NCI-H345 treated with DMSO at 0.1 percent for 48 hours (cell line): ENCODE results near the gene TIGAR.

Source experiments
- DNase-seq: peaks from one replicate; lab custom pipeline; 2025; ENCODE audit not compliant: unreplicated experiment; lab: John Stamatoyannopoulos, UW

TIGAR gene

DNA sequence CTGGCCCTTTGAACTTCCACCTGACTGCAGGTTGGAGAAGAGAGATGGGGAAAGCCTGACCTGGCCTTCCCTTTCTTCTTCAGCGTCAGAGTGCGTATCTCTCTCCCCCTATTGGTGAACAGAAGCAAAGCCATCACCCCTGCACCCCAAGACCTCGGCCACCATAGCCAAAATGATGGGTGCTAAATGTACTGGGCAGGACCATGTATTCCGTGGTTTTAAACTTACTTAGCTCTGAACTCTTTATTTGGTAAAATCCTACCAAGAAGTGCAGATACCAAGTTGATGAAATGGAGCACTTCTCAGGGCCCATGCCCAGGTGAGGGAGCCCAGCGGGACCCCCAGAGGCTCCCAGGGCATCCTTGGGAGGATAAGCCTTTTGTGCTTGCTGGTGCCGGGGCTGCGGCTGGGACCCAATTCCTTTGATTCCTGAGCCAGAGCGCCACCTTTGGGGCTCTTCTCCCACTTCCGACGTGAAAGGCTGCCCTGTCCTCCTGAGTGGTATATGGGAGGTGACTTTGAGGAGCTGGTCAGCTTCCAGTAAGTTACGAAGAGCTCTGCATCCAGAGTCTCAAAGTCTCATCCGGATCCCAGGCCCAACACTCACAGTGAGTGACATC is 38.0 kb upstream of the TIGAR start:
- DNase-seq = no peak

DNA sequence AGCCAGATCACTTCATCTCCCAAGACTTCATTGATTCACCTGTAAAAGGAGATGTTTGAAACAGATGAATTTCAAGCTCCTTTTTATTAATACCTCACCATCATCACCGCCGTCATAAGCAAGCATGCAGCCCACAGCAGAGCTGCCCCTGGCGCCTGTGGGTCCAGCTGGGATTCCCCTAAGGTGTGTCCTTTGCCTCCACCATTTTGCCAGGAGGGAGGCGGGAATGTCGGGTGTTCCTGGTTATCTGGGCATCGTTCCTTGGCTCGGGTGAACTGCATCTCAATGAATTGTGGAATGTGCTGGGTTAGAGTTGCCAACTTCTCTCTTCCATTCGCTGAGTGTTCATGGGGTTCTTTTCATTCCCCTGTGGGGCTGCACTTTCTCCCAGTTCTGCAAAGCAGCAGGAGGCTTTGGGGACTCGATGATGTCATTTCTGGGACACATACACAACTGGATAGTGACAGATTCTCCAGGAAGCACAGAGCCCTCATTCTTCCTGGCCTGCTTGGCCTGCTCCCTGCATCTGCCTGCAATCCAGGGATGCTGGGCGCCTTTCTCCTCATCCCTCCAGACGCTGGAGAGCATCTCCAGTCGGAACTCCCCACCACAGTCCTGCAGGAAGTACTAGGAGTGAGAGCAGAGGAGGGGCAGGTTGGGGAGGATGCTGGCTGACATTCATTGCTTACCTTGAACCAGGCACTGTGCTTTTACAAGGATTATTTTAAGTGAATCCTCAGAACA is 37.3 kb upstream of the TIGAR start:
- DNase-seq = no peak

DNA sequence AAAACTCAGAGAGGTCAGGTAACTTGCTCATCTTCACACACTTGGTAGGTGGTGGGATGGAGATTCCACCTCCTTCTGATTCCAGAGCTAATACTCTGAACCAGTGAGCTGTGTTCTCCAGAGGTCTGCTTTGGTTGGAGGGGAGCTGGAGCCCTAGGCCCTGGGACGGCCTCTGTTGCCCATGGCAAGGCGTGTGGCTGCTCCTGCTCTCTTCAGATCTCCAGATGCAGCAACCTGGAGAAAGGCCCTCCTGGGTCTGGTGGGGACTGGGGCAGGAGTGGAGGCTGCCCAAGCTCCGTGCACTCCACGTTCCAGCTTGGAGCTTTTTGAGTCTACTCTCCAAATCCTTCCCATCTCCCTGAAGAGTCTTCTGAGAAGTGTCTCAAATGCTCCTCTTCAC is 36.7 kb upstream of the TIGAR start:
- no peak for DNase-seq

DNA sequence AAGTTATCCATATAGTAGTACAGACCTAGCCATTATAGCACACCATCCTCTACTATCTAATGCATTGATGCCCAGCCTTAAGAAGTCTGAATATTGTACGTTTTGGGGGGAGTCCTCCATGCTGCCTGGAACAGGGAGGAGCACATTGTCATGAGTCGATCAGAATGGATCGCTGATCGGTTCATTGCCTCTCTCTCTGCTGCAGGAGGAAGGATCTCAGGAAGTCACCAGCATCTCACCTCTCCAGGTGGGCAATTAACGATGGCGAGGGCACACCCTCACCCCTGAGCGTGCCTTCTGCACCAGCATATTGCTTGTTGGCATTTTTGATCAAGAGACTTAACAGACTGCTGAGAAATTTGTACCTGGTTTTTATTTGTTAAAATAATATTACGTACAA is 35.9 kb upstream of the TIGAR start:
- DNase-seq = no peak

DNA sequence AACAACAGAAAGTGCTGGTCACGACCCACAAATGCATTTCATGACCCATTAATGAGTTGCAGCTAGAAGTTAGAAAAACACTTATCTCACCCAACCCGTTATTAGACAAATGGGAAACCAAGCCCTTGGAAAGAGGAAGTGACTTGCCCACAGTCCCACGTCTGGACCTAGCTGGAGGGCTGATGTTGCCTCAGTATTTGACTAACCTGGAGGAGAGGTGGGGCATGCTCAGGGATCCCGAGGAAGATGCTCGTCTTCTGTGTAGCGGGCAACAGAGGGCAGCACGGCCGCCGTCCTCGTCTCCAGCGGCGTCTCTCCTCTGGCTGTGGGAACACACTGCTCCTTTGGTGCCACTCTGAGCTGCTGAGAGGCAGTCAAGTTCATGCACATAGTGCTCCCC is 34.8 kb upstream of the TIGAR start:
- no peak for DNase-seq

DNA sequence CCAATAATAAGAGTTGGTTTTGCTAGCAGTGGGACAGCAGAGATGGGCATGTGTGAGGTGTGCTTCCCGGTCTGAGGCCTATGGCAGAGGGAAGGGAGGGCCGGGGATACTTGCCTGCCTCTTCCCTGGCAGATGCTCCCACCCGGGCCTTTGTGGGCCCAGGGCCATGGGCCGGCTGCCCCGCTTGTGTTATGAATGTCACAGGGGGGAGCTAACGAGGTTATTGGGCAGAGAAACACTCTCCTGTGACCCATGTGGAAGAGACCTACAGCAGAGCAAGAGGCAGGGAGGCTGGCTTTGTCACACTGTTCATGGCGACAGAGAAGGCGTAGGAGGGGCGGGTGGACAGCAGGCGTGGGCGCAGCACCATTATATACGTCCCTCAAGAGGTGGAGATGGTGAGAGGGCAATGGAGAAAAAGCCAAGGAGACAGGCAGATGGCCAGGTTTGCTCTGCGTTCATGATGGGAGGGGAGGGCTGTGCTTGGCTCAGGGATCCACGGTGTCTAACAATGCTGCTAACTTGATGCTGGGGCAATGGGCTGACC is 34.2 kb upstream of the TIGAR start:
- DNase-seq = no peak

DNA sequence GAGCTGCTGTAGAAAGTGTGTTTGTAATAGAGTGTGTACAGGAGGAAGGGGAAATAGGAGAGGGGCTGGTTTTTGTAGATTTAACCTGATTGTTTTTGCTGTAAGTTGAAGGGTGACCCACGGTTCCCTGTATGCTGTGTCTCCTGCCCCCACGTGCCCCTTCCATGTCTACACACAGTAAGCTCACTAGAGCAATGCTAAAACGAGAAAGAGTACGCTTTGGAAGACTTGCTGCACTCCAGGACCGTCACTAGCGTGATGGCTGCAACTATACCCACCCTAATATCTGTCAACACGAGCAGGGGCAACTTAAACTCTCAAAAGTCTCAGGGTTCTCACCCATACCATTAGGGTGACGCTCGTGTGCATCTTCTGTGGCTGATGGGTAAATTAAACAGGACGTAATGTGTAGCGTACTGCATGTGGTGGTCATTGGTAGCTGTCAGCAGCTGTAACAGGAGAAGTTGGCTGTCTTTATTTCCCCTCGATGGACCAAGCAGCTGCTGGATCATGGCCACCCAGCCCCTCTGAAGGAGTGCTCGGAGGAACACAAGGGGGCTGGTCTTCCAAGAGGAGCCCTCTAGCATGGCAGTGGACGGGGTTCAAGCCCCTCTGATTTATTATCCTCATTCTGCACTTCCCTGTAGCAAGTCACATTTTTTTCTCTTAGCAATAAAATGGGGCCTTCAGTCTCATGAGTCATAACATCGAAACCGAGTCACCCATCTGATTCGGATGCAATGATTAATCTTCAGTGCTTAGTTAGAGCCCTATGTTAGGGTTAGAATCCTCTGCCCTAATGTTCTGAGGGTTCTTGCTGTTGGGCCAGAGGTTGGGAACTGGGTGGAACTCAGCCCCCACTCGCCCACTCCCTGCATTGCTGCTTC is 33.4 kb upstream of the TIGAR start:
- DNase-seq = no peak

DNA sequence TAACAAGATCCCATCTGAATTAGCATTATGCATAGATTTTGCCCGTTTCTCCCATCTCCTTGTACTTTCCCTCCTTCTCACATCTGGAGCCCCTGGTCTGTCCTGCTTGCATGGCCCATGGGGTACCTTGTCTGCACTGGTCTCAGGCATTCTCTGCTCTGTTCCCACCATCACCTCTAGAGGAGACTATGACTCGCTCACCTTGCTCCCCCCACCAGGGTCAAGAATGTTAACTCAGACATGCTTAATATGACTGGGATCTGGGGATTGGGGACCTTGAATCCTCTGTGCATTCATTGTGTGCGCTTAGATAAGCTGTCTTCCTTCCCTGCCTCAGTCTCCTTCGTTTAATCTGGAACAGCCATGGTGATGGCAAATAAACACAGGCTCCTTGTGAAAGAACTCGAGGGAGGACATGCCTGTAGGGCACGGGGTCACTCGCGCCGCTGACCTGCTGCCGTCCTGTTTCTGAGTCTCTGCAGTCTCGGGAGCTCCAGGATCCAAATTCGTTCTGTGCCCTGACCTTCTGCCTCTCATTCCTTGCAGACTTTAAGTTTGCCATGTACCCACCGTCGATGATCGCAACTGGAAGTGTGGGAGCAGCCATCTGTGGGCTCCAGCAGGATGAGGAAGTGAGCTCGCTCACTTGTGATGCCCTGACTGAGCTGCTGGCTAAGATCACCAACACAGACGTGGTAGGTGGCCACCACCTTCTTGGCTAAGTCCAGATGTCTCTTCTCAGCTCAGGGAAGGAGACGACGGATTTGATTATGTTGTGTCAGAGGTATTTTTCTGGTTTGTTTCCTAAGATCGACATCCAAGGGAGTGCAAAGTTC is 32.5 kb upstream of the TIGAR start:
- DNase-seq = no peak

DNA sequence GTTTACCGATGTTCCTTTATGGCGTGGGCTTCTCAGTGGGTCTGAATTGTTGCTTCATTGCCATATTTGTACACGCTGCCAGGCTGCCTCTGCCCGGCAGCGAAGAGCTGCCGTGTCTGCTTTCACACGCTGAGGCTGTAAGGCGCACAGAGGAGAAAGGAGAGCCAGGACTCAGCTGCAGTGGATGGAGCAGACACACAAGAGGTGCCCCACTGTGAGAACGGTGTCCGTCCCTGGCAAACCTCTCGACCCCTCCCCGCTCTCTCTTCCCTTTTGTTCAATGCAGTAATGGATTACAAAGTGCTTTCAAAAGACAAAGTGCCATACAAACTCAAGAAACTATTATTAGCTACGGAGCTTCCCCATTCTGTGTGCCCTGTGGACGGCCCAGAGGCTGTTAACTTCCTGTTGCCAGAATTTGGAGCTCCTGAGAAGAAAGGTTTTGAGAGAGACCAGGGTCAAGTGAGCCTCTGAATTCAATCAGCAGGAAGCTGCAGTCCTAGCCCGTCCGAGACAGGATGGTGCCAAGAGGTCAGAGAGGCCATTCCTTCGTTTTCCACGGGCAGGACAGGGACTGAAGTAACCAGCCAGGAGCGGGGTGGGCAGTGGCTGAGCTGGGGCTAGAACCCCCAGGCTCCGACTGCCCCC is 31.7 kb upstream of the TIGAR start:
- no peak for DNase-seq

DNA sequence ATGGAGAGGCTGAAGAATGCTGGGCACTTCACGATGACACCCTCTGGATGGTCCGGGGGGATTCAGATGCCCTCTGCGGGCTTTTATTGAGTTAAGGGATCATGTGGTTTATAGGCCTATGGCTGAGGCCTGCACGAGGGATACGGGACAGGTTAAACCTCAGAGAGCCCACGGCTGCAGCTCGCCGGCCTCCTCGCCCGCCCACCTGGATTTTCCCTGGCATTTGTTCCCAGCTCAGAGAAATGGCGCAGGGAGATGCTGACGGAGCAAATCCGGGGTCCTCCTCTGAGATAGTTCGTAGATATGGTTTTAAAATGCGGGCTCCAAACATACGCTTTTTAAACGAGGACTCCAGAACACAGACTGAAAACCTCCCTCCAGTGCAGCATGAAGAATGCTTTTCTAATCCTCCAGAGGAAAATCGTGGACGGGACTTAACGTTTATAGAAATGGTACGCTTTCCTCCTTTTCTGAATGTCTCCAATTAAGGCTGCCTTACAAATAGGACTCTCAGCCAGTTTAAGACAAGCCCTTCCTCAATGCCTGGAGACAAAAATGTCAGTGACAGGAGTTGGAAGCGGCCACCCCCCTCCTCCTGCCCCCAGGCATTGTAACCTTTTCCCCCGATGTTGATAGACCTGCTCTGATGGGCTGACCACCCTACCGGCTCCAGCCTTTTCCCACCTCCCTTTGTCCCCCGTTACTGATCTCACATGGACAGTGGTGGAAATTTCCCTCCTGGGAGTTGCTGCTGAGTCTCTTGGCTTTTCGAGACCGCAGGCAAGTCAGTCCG is 30.8 kb upstream of the TIGAR start:
- DNase-seq = no peak

DNA sequence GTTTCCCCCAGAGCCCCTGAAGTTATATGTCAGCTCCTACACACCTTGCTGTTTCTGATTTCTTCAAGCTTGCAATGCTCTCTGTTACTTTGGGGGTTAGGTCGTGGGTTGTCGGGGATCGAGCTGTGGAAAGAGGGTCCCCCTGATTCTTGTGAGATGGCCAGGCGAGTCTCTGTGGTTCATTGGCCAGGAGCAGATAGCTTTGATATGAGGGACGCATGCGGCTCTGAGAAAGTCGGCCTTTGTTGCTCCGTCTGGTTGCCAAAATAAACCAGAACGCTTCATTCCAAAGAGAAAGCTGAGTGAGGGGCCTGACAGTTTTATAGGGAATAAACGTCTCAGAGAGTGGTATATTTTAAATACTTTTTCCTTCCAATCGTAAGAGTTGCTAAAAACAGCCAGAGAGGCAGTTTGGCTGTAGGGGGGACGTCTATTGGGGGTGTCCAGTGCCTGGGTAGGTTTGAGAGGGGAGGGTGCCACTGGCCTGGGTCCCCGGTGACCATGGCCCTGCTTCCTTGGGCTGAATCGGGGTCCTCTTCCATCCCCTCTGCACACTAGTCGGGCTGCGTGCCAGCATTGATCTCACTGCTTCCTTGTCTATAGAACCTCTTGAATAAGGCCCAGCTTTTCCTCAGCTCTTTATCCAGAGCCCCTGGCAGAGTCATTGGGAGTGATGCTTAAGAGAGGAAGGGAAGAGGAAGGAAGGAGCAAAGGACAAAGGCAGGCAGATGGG is 28.5 kb upstream of the TIGAR start:
- DNase-seq = no peak

DNA sequence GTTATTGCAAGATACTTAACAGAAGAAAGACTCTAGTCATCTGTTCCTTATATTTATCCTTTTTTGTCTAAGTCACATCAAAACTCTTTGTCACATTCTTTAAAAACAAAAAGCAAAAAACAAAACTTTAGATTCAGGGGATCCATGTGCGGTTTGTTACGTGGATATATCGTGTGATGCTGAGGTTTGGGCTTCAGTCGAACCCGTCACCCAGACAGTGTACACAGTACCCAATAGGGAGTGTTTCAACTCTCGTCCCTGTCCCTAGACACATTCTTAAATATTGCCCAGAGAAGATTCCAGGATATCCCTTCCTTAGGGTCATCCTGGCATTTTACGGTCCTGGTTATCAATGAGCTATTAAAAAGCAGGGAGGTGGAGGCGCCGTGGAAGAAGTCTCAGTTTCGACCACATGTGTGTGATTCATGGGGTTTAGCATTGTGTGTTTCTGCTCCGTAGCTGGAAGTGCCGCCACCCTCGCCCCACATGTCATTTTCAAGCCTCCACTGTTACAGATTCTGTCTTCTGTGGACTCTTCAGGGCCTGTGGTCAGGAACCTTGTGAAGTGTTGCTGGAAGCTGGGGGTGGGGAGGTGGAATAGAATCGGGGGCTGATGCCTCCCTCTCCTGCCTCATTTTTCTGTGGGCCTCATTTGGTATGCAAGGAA is 27.6 kb upstream of the TIGAR start:
- DNase-seq = no peak

DNA sequence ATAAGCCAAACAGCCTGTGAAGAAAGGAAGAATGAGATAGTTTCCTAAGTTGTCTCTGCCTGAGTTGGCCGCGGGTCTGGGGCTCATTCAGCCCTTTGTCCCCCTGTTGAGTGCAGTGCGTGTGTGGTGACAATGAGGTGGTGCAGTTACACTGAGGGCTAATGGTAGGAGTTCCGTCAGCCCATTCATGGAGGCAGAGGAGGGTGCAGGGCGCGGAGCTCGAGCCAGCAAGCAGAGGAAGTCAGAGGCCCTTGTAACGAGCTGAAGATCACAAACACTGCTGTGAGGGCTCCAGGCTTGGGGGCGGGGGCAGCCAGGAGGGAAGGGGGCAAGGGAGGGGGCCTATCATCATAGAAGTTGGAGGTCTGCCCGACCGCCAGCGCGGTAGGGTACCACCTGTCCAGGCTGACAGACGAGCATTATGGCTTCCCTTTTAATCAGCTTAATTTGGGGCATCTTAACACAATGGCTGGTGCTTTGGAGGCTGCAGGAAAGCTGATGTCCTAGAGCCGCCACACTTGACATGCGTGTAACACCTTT is 27.0 kb upstream of the TIGAR start:
- DNase-seq = no peak

DNA sequence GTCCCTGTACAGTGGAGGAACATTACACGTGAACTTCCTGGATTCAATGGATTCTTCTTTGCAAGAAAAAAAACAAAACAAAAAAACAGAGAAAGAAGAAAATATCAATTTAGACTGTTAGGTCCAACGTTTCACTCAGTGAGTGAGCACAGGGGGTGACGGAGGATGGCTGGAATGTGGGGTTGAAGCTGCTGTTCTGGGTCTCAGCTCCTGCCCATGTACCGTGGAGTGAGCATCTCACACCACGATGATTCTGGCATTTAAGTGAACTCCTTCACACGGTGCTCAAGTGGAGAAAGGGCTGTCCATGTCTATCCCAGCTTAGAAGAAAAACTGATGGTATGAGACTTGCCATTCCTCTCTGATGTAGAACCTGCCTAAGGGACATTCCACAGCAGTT is 24.3 kb upstream of the TIGAR start:
- no peak for DNase-seq

DNA sequence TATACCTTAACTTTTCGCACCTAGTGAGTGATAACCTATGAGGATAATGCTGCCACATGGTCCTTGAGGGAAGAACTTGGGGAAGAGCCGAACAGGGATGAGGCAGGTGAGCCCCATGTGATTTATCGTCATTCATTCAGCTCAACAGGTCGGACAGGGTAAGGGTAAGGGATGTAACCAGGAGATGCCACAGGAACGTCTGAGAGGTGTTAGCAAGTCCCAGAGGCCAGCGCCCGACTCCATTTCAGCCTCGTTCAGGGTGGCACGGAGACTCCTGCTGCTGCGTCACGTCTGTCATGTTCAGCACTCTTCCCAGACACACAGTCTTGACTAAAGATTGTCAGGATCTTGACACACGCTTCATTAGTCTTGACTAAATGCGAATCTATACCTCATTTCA is 23.4 kb upstream of the TIGAR start:
- DNase-seq = no peak

DNA sequence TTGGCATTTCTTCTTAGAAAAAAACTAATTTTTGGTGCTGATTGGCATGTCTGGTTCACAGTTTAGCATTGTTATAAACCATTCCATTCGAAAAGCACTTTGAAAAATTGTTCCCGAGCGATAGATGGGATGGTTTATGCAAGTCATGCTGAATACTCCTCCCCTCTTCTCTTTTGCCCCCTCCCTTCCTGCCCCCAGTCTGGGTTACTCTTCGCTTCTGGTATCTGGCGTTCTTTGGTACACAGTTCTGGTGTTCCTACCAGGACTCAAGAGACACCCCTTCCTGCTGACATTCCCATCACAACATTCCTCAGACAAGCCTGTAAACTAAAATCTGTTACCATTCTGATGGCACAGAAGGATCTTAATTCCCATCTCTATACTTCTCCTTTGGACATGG is 20.1 kb upstream of the TIGAR start:
- no peak for DNase-seq

DNA sequence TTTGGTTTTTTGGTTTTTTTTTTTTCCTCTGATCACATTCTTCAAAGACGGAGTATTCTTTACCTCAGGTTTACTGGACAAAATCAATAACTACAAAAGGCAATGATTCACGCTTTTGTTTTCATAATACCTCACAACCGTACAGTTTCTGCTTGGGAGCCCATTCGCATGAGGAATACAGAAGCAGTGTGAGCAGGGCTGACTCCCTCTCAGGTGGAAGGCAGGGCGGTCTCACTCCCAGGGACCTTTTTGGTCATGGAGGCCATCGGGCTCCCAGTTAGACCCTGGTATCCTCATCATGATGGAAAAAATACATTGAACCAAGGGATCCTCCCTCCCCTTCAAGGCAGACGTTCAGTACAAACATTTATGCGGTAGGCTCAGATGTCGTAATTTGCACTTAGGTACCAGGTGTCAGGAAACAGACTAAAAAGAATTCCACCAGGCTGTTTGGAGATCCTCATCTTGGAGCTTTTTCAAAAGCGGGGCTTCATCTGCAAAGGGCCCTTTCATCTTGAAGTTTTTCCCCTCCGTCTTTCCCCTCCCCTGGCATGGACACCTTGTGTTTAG is 19.0 kb upstream of the TIGAR start:
- DNase-seq = no peak

DNA sequence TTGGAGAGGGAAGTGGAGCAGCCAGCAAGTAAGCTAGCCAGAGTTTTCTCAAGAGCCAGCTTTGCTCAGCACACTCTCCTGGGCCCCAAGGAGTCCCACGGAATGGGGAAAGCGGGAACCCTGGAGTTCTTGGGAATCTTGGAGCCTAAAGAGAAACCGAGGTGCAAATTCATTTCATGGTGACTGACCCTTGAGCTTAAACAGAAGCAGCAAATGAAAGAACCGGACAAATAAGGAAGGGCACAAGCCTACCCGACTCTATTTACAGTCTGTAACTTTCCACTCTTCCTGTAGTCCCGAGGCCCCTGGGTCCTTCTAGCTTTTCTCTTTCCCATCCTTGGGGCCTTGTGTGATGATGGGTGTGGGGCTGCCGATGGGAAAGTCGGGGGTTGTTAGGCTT is 18.1 kb upstream of the TIGAR start:
- no peak for DNase-seq
